GM12878 (cell line): ENCODE results near the gene PPM1G. TPM values are rescaled to one million over a fixed set of nuclear protein-coding genes. Genes with fewer than 3 reads are reported as not detected.

Experiments
- ATF3 ChIP-seq: IDR thresholded peaks from 2 replicates; pipeline ENCODE4 v1.6.1; 2011; ENCODE audit warnings: low read depth, mild to moderate bottlenecking, low read length, moderate library complexity, borderline replicate concordance; ENCODE audit errors: extremely low read depth
- BCLAF1 ChIP-seq: fragments of 450-650 bp; IDR thresholded peaks from 2 replicates; pipeline ENCODE4 v1.6.1; 2017; ENCODE audit warnings: antibody characterized with exemption, mild to moderate bottlenecking, moderate library complexity
- CREB1 ChIP-seq: IDR thresholded peaks from 2 replicates; pipeline ENCODE4 v1.6.1; 2012; ENCODE audit warnings: low read depth, mild to moderate bottlenecking, inconsistent platforms
- E2F8 ChIP-seq: fragments of 450-650 bp; IDR thresholded peaks from 2 replicates; pipeline ENCODE4 v1.6.1; 2018; ENCODE audit warnings: mild to moderate bottlenecking, low read depth, moderate library complexity; ENCODE audit not compliant: partially characterized antibody
- ELK1 ChIP-seq: IDR thresholded peaks from 2 replicates; pipeline ENCODE4 v1.6.1; 2012; ENCODE audit warnings: low read depth, low read length, improper control_type of control experiment
- EZH2 ChIP-seq: IDR thresholded peaks from 2 replicates; pipeline ENCODE4 v1.6.1; 2012; ENCODE audit warnings: low read depth, mild to moderate bottlenecking, control low read depth, inconsistent platforms, low read length, borderline replicate concordance; ENCODE audit not compliant: control insufficient read depth
- FOXM1 ChIP-seq: IDR thresholded peaks from 2 replicates; pipeline ENCODE4 v1.6.1; 2012; ENCODE audit warnings: low read depth, mild to moderate bottlenecking, inconsistent platforms, low read length, moderate library complexity
- GABPA ChIP-seq: IDR thresholded peaks from 2 replicates; pipeline ENCODE4 v1.6.1; 2014; ENCODE audit warnings: antibody characterized with exemption, low read depth, mild to moderate bottlenecking, inconsistent platforms
- IKZF1 ChIP-seq: fragments of 450-650 bp; conservative IDR thresholded peaks from 2 replicates; pipeline ENCODE4 v1.6.1; 2017; ENCODE audit warnings: antibody characterized with exemption, mild to moderate bottlenecking
- MTA3 ChIP-seq: IDR thresholded peaks from 2 replicates; pipeline ENCODE4 v1.6.1; 2012; ENCODE audit warnings: low read length, inconsistent platforms, borderline replicate concordance
- NBN ChIP-seq: fragments of 450-650 bp; IDR thresholded peaks from 2 replicates; pipeline ENCODE4 v1.6.1; 2016
- NR2F1 ChIP-seq: fragments of 450-650 bp; conservative IDR thresholded peaks from 2 replicates; pipeline ENCODE4 v1.6.1; 2017; ENCODE audit warnings: mild to moderate bottlenecking
- POLR2A ChIP-seq: IDR thresholded peaks from 2 replicates; pipeline ENCODE4 v1.6.1; 2011; ENCODE audit warnings: low read depth, mild to moderate bottlenecking, low read length
- RELB ChIP-seq: fragments of 450-650 bp; IDR thresholded peaks from 2 replicates; pipeline ENCODE4 v1.6.1; 2017; ENCODE audit warnings: low read depth, mild to moderate bottlenecking, moderate library complexity
- SREBF1 ChIP-seq: IDR thresholded peaks from 2 replicates; pipeline ENCODE4 v1.6.1; 2012; ENCODE audit warnings: mild to moderate bottlenecking, low read length
- TAF1 ChIP-seq: IDR thresholded peaks from 2 replicates; pipeline ENCODE4 v1.6.1; 2011; ENCODE audit warnings: mild to moderate bottlenecking, low read depth, low read length, borderline replicate concordance
- TCF7 ChIP-seq: IDR thresholded peaks from 2 replicates; pipeline ENCODE4 v1.6.1; 2014; ENCODE audit warnings: antibody characterized with exemption, borderline replicate concordance
- ZNF217 ChIP-seq: fragments of 450-650 bp; IDR thresholded peaks from 2 replicates; pipeline ENCODE4 v1.6.1; 2017; ENCODE audit warnings: antibody characterized with exemption, mild to moderate bottlenecking
- polyA plus RNA-seq, 11 experiments: library from polyadenylated mRNA; depleted of rRNA in 4 of 11; unstranded in 6 of 11; stranded (reverse) in 5 of 11; fragments of >200 nt; fragmentation: Nextera tagmentation in 4 of 11; fragmentation: Illumina TruSeq in 1 of 11; extraction: Ambion mirVana in 4 of 11; extraction: Trizol in 1 of 11; gene quantifications; 1 replicate in 1 of 11; 2 replicates in 10 of 11; pipeline versions ENCODE4 v1.2.1 to v1.2.3, GENCODE V29; 2011 to 2016; ENCODE audit warnings: inconsistent platforms in 2 of 11, missing spikeins in 2 of 11, low read depth in 1 of 11
- total RNA-seq, 4 experiments: library from RNA; depleted of rRNA in 3 of 4; stranded (reverse); fragments of >200 nt in 3 of 4; fragmentation: Illumina TruSeq in 1 of 4; extraction: Trizol in 1 of 4; gene quantifications; 2 replicates each; pipeline versions ENCODE4 v1.2.1 to v1.2.3, GENCODE V29; 2013 to 2021

The PPM1G gene
- total and polyA plus RNA-seq, 10 of the 15 experiments (the other 5 are each of a cell fraction or from before 2014, with no cell fraction given): 68.8 to 171 (median 121) TPM

- TF ChIP-seq ELK1 (peak; percentile 75), FOXM1 (no peak), EZH2 (no peak), TAF1 (peak; percentile 69; the same call in 1 of the 2 replicates), ZNF217 (no peak), BCLAF1 (peak; percentile 85), E2F8 (peak; percentile 77), ATF3 (peak; percentile 49; the same call in 1 of the 2 replicates), SREBF1 (no peak), MTA3 (no peak), NR2F1 (peak; percentile 68), POLR2A (peak; percentile 81), CREB1 (peak; percentile 98), GABPA (peak; percentile 77), IKZF1 (peak; percentile 98), TCF7 (no peak), RELB (peak; percentile 93), NBN (peak; percentile 94)
Observed at GRCh38 chr2:27356382-27357181, 52.8 kb downstream of the PPM1G start, which contains the start of gene GTF3C2 (continued).
